Neural progenitor cell (in vitro differentiated cells): ENCODE data around the gene ATP7B. TPM values are rescaled to one million over a fixed set of nuclear protein-coding genes. Genes with fewer than 3 reads are reported as not detected.
A peak's percentile ranks its signal among the peaks of the same experiment; 100 is the strongest.

Source experiments
- DNase-seq: peaks from one replicate; pipeline ENCODE4 v3.0.0-alpha.2; 2016; ENCODE audit warnings: low spot score
- H2AFZ ChIP-seq: fragments of 200-600 bp; sonication (generic); replicated peaks from 2 replicates; pipeline ENCODE4 v1.6.1; 2016; ENCODE audit warnings: antibody characterized with exemption
- H3F3A ChIP-seq: fragments of 200-600 bp; sonication (generic); 2 replicates; pipeline ENCODE4 v1.6.1; 2016; ENCODE audit warnings: antibody characterized with exemption, low read depth
- H3K27ac ChIP-seq: fragments of 200-600 bp; sonication (generic); 2 replicates; pipeline ENCODE4 v1.5.1; 2016; ENCODE audit warnings: mild to moderate bottlenecking
- H3K27me3 ChIP-seq: fragments of 200-600 bp; sonication (generic); 2 replicates; pipeline ENCODE4 v1.6.1; 2016; ENCODE audit warnings: mild to moderate bottlenecking, moderate library complexity
- H3K36me3 ChIP-seq: fragments of 200-600 bp; sonication (generic); 2 replicates; pipeline ENCODE4 v1.5.1; 2016
- H3K4me1 ChIP-seq: fragments of 200-600 bp; sonication (generic); 2 replicates; pipeline ENCODE4 v1.6.1; 2016; ENCODE audit warnings: mixed run types
- H3K4me2 ChIP-seq: fragments of 200-600 bp; sonication (generic); 2 replicates; pipeline ENCODE4 v1.6.1; 2016
- H3K4me3 ChIP-seq: fragments of 200-600 bp; sonication (generic); 2 replicates; pipeline ENCODE4 v1.5.1; 2016
- H3K79me2 ChIP-seq: fragments of 200-600 bp; sonication (generic); 2 replicates; pipeline ENCODE4 v1.6.1; 2016; ENCODE audit warnings: low read depth
- H3K9ac ChIP-seq: fragments of 200-600 bp; sonication (generic); 2 replicates; pipeline ENCODE4 v1.6.1; 2016
- H3K9me3 ChIP-seq: fragments of 200-600 bp; sonication (generic); 2 replicates; pipeline ENCODE4 v1.5.1; 2016; ENCODE audit warnings: low read depth
- H4K20me1 ChIP-seq: fragments of 200-600 bp; sonication (generic); 2 replicates; pipeline ENCODE4 v1.6.1; 2016; ENCODE audit warnings: low read depth
- H3K27ac Mint-ChIP-seq: 3 replicates; pipeline ENCODE4 v1.8.0; 2021; ENCODE audit warnings: mixed read lengths
- H3K27me3 Mint-ChIP-seq: 2 replicates; pipeline ENCODE4 v1.8.0; 2022; ENCODE audit warnings: low read depth, mild to moderate bottlenecking, inconsistent platforms, moderate library complexity, mixed read lengths; ENCODE audit not compliant: insufficient read depth
- H3K36me3 Mint-ChIP-seq: 3 replicates; pipeline ENCODE4 v1.8.0; 2021; ENCODE audit warnings: mixed read lengths
- H3K4me1 Mint-ChIP-seq: 3 replicates; pipeline ENCODE4 v1.8.0; 2021; ENCODE audit warnings: mixed read lengths
- H3K4me3 Mint-ChIP-seq: 3 replicates; pipeline ENCODE4 v1.8.0; 2021; ENCODE audit warnings: mild to moderate bottlenecking, moderate library complexity, mixed read lengths
- H3K9me3 Mint-ChIP-seq: 3 replicates; pipeline ENCODE4 v1.8.0; 2020; ENCODE audit warnings: mixed read lengths
- EZH2 ChIP-seq: fragments of 200-600 bp; sonication (generic); IDR thresholded peaks from 2 replicates; pipeline ENCODE4 v1.6.1; 2017; ENCODE audit warnings: antibody characterized with exemption, mild to moderate bottlenecking, moderate library complexity
- EZH2phosphoT487 ChIP-seq: fragments of 200-600 bp; sonication (generic); IDR thresholded peaks from 2 replicates; pipeline ENCODE4 v1.6.1; 2017; ENCODE audit warnings: antibody characterized with exemption
- total RNA-seq: library from RNA; depleted of rRNA; stranded (reverse); fragments of >200 nt; gene quantifications from 2 replicates; pipeline ENCODE4 v1.2.3, GENCODE V29; 2015; ENCODE audit warnings: low replicate concordance
- TF ChIP-seq, protein P1 (sequence below): fragments of 200-600 bp; sonication (generic); IDR thresholded peaks from 2 replicates; pipeline ENCODE4 v1.5.1; 2017; ENCODE audit warnings: antibody characterized with exemption, mild to moderate bottlenecking

ATP7B gene
- total RNA-seq, 1 donor from 2014 or later: 8.2 TPM

DNA sequence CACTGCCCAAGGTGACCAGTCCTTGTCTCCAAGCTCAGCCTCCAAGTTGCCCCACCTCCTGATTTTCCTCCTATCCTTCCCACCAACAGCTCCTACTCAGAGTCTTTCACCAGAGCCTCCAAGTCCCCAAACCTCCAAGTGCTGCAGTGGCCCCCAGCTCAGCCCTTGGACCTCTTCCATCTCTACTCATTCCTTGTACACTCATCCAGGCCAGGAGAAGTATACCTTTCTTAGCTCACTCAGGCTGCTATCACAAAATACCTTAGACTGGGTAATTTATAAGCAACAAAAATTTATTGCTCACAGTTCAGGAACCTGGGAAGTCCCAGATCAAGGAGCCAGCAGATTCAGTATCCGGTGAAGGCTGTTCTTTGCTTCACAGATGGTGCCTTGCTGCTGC is 11.3 kb downstream of the ATP7B start:
- no peaks in the 10 kb centered on the region for H3K9me3 Mint-ChIP-seq
- TF ChIP-seq, protein P1, sequence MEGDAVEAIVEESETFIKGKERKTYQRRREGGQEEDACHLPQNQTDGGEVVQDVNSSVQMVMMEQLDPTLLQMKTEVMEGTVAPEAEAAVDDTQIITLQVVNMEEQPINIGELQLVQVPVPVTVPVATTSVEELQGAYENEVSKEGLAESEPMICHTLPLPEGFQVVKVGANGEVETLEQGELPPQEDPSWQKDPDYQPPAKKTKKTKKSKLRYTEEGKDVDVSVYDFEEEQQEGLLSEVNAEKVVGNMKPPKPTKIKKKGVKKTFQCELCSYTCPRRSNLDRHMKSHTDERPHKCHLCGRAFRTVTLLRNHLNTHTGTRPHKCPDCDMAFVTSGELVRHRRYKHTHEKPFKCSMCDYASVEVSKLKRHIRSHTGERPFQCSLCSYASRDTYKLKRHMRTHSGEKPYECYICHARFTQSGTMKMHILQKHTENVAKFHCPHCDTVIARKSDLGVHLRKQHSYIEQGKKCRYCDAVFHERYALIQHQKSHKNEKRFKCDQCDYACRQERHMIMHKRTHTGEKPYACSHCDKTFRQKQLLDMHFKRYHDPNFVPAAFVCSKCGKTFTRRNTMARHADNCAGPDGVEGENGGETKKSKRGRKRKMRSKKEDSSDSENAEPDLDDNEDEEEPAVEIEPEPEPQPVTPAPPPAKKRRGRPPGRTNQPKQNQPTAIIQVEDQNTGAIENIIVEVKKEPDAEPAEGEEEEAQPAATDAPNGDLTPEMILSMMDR: no peak
- TF ChIP-seq EZH2: no peak
- TF ChIP-seq EZH2phosphoT487: no peak
- Histone ChIP-seq H3K79me2 (no peaks in the 10 kb centered on the region), H3K36me3 (no peaks in the 10 kb centered on the region), H2AFZ (no peak overlapping the region), H3K9me3 (no peaks in the 10 kb centered on the region), H3K4me1 (peaks cover 34% of the 10 kb centered on the region), H3K27ac (no peak overlapping the region), H4K20me1 (peaks cover 15% of the 10 kb centered on the region), H3F3A (no peaks in the 10 kb centered on the region), H3K9ac (no peak overlapping the region), H3K27me3 (no peaks in the 10 kb centered on the region), H3K4me3 (no peak overlapping the region), H3K4me2 (no peak overlapping the region)
- no peak for DNase-seq
- H3K4me1 Mint-ChIP-seq: peaks cover 50% of the 10 kb centered on the region
- H3K4me3 Mint-ChIP-seq: no peak overlapping the region
- no peak overlapping the region for H3K27ac Mint-ChIP-seq
- H3K27me3 Mint-ChIP-seq: no peaks in the 10 kb centered on the region
- no peaks in the 10 kb centered on the region for H3K36me3 Mint-ChIP-seq

DNA sequence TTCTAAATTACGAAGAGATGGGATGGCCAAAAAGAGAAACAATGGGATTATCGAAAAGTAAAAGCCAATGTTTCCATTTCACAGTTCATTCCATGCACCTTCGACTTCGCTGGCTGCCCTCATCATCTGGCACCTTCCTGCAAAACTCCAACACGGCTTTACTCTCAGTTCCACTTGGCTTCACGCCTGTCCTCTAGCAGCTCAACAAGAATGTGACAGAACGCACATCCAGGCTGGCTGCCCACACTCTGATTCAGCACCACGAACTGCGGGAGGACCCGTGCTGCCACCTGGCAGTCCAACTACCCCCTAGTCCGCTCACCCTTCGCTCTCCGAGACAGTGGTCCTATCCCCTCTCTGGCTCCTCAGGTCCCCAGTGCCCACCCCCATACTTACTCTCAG is 11.7 kb downstream of the ATP7B start:
- no peak overlapping the region for H3K4me2 ChIP-seq
- no peak overlapping the region for H3K27ac Mint-ChIP-seq
- H3K36me3 ChIP-seq: no peaks in the 10 kb centered on the region
- H3K9me3 ChIP-seq: no peaks in the 10 kb centered on the region
- no peaks in the 10 kb centered on the region for H3K9me3 Mint-ChIP-seq
- H3K79me2 ChIP-seq: no peaks in the 10 kb centered on the region
- no peak for DNase-seq
- no peak overlapping the region for H3K9ac ChIP-seq
- no peaks in the 10 kb centered on the region for H3K27me3 ChIP-seq
- H3F3A ChIP-seq: no peaks in the 10 kb centered on the region
- H3K27me3 Mint-ChIP-seq: no peaks in the 10 kb centered on the region
- H3K27ac ChIP-seq: no peak overlapping the region
- no peak overlapping the region for H3K4me3 ChIP-seq
- H2AFZ ChIP-seq: no peak overlapping the region
- H3K4me1 ChIP-seq: peaks cover 34% of the 10 kb centered on the region
- H3K4me1 Mint-ChIP-seq: peaks cover 50% of the 10 kb centered on the region
- TF ChIP-seq EZH2phosphoT487 (no peak), EZH2 (no peak)
- TF ChIP-seq, protein P1: no peak
- H3K4me3 Mint-ChIP-seq: no peak overlapping the region
- H4K20me1 ChIP-seq: peaks cover 15% of the 10 kb centered on the region
- H3K36me3 Mint-ChIP-seq: no peaks in the 10 kb centered on the region

DNA sequence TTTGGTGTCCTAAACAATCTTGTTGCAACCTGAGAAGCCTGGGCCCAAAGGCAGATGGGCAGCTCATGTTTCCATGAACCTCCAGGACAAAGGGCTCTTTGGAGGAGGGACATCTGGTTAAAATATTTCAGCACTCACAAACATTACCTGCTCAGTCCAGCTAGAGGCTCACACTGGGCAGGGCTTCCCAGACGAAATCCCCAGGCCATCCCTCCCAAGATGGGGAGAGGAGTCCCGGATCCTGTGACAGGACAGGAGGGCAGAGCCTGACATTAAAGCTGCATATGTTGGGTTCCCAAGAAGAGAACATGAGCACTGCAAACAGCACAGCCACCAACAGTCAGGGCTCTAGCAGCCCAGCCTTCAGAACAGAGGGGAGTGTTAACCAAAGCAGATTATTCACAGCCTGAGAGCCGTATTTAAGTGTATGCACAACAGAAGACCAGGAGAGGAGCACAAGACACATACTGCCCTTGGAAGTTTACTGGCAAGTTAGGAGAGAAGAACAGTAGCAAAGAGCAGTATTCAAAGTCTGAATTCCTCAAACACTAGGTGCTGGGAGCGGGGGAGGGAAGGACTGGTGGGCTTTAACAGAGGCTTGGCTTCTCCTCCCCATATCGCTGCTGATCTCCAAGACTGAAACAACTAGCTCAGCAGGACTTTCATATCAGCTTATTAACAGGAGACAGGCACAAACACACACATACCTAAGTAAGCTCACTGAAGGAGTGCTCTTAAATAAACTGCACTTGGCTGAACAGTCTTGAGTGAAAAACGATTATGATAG is 12.3 kb downstream of the ATP7B start:
- no peak for DNase-seq
- Histone ChIP-seq H3K27ac (no peak overlapping the region), H3K9ac (no peak overlapping the region), H4K20me1 (peaks cover 15% of the 10 kb centered on the region), H2AFZ (no peak overlapping the region), H3K4me2 (peak overlapping the region; percentile 56), H3K4me3 (no peak overlapping the region), H3K79me2 (no peaks in the 10 kb centered on the region), H3K4me1 (peaks cover 34% of the 10 kb centered on the region), H3K36me3 (no peaks in the 10 kb centered on the region), H3K9me3 (no peaks in the 10 kb centered on the region), H3F3A (no peaks in the 10 kb centered on the region), H3K27me3 (no peaks in the 10 kb centered on the region)
- Mint-ChIP-seq H3K4me3 (no peak overlapping the region), H3K4me1 (peaks cover 50% of the 10 kb centered on the region), H3K27ac (no peak overlapping the region), H3K9me3 (no peaks in the 10 kb centered on the region), H3K27me3 (no peaks in the 10 kb centered on the region), H3K36me3 (no peaks in the 10 kb centered on the region)
- TF ChIP-seq EZH2 (no peak), EZH2phosphoT487 (no peak)
- TF ChIP-seq, protein P1: no peak
